Mesothelial cell of epicardium (in vitro differentiated cells): ENCODE data around the gene SEC14L2. TPM values are rescaled to one million over a fixed set of nuclear protein-coding genes. Genes with fewer than 3 reads are reported as not detected.

ENCODE experiments used
- DNase-seq, 2 experiments: peaks; one replicate each; pipeline ENCODE4 v3.0.0; 2021; ENCODE audit warnings: low spot score in 2 of 2; ENCODE audit not compliant: unreplicated experiment in 2 of 2
- H3K27ac Mint-ChIP-seq: 2 replicates; pipeline ENCODE4 v1.8.0; 2021; ENCODE audit warnings: mixed read lengths
- H3K27me3 Mint-ChIP-seq: 2 replicates; pipeline ENCODE4 v1.8.0; 2021; ENCODE audit warnings: low read depth, mixed read lengths
- H3K36me3 Mint-ChIP-seq: 2 replicates; pipeline ENCODE4 v1.8.0; 2021; ENCODE audit warnings: mixed read lengths
- H3K4me1 Mint-ChIP-seq: 2 replicates; pipeline ENCODE4 v1.8.0; 2021; ENCODE audit warnings: mixed read lengths
- H3K4me3 Mint-ChIP-seq: 2 replicates; pipeline ENCODE4 v1.8.0; 2021; ENCODE audit warnings: mild to moderate bottlenecking, moderate library complexity, mixed read lengths
- H3K9me3 Mint-ChIP-seq: 2 replicates; pipeline ENCODE4 v1.8.0; 2021; ENCODE audit warnings: mixed read lengths
- CTCF ChIP-seq: fragments of 200-600 bp; sonication (generic); IDR thresholded peaks from one replicate; pipeline ENCODE4 v1.5.0; 2021; ENCODE audit warnings: antibody characterized with exemption; ENCODE audit not compliant: unreplicated experiment
- total RNA-seq: library from RNA; stranded (reverse); gene quantifications from 3 replicates; pipeline ENCODE4 v1.2.1, GENCODE V29; 2021

The SEC14L2 gene
- total RNA-seq, 1 donor from 2014 or later: 4.3 TPM

GRCh38 chr22:30386960-30387827 is 9.6 kb upstream of the SEC14L2 start, which contains the start of gene RNF215:
Gene RNF215, minus strand, starts transcription at chr22:30387411. Its CDS starts 98 bp downstream, at chr22:30387313.
- no peaks in the 10 kb centered on the region for H3K36me3 Mint-ChIP-seq

GRCh38 chr22:30390974-30391691 is 5.7 kb upstream of the SEC14L2 start:
- peak; percentile 56 for TF ChIP-seq CTCF
- Mint-ChIP-seq H3K36me3 (no peaks in the 10 kb centered on the region), H3K4me3 (no peak overlapping the region), H3K27ac (no peak overlapping the region), H3K9me3 (peaks cover 5% of the 10 kb centered on the region), H3K4me1 (peaks cover 12% of the 10 kb centered on the region), H3K27me3 (peaks cover 7% of the 10 kb centered on the region)
- DNase-seq: no peak

More at GRCh38 chr22:30386960-30387827, 9.6 kb upstream of the SEC14L2 start, which contains the start of gene RNF215:
- Mint-ChIP-seq H3K4me1 (peaks cover 9% of the 10 kb centered on the region), H3K4me3 (peak within 1 kb of the TSS; percentile 77), H3K27ac (peak within 1 kb of the TSS; percentile 81), H3K9me3 (peaks cover 5% of the 10 kb centered on the region), H3K27me3 (no peaks in the 10 kb centered on the region)
- DNase-seq: peak; percentile 84 to 91
- TF ChIP-seq CTCF: peak; percentile 93

GRCh38 chr22:30392661-30393321 is 4.0 kb upstream of the SEC14L2 start:
- Mint-ChIP-seq H3K4me1 (peaks cover 14% of the 10 kb centered on the region), H3K4me3 (no peak overlapping the region), H3K27ac (no peak overlapping the region), H3K9me3 (peaks cover 5% of the 10 kb centered on the region), H3K27me3 (peaks cover 22% of the 10 kb centered on the region), H3K36me3 (no peaks in the 10 kb centered on the region)
- DNase-seq: no peak
- TF ChIP-seq CTCF: no peak

GRCh38 chr22:30393322-30393680 is 3.5 kb upstream of the SEC14L2 start:
- Mint-ChIP-seq H3K27me3 (peaks cover 27% of the 10 kb centered on the region), H3K9me3 (peaks cover 5% of the 10 kb centered on the region), H3K4me1 (peaks cover 18% of the 10 kb centered on the region), H3K4me3 (no peak overlapping the region), H3K27ac (no peak overlapping the region), H3K36me3 (no peaks in the 10 kb centered on the region)
- DNase-seq: no peak
- TF ChIP-seq CTCF: no peak

GRCh38 chr22:30393885-30394284 is 2.9 kb upstream of the SEC14L2 start:
- no peak for TF ChIP-seq CTCF
- peaks cover 18% of the 10 kb centered on the region for H3K4me1 Mint-ChIP-seq
- no peaks in the 10 kb centered on the region for H3K36me3 Mint-ChIP-seq
- H3K27ac Mint-ChIP-seq: no peak overlapping the region
- no peak overlapping the region for H3K4me3 Mint-ChIP-seq
- no peak for DNase-seq
- H3K27me3 Mint-ChIP-seq: peaks cover 33% of the 10 kb centered on the region
- peaks cover 5% of the 10 kb centered on the region for H3K9me3 Mint-ChIP-seq
